GM19239 (cell line): Measurements from ENCODE around the gene ADM.

Experiments
- DNase-seq: peaks from one replicate; pipeline ENCODE4 v3.0.0; 2011; ENCODE audit warnings: low spot score; ENCODE audit not compliant: insufficient read length
- FAIRE-seq: peaks from 2 replicates; lab custom pipeline; 2011; peaks lifted over from hg19 to GRCh38; lab: Jason Lieb, UNC

The ADM gene

GRCh38 chr11:10288881-10289764 lies 15.8 kb upstream of the ADM start:
- DNase-seq, result no peak
- FAIRE-seq, result no peak

- DNase-seq, result no peak
- no peak for FAIRE-seq
These were observed 15.0 kb upstream of the ADM start for GRCh38 chr11:10289765-10290380.

GRCh38 chr11:10291801-10292638 lies 12.9 kb upstream of the ADM start:
- no peak for FAIRE-seq
- no peak for DNase-seq

GRCh38 chr11:10293423-10294289 lies 11.2 kb upstream of the ADM start, which contains the start of gene SBF2:
Gene SBF2, minus strand, starts transcription at chr11:10294219. Its CDS starts 150 bp downstream, at chr11:10294069.
- FAIRE-seq (no peak), DNase-seq (peak; percentile 74)

GRCh38 chr11:10294290-10294953 lies 10.5 kb upstream of the ADM start:
- DNase-seq (no peak), FAIRE-seq (no peak)

- FAIRE-seq, result no peak
These were observed 9.6 kb upstream of the ADM start for GRCh38 chr11:10295064-10295901.

GRCh38 chr11:10298342-10298741 lies 6.5 kb upstream of the ADM start:
- DNase-seq (no peak), FAIRE-seq (peak; percentile 80)

More at GRCh38 chr11:10295064-10295901, 9.6 kb upstream of the ADM start:
- no peak for DNase-seq

- DNase-seq (no peak), FAIRE-seq (no peak)
These were observed 3.1 kb upstream of the ADM start for GRCh38 chr11:10301656-10302358.

GRCh38 chr11:10302359-10302743 lies 2.5 kb upstream of the ADM start:
- no peak for FAIRE-seq
- DNase-seq, result no peak

- DNase-seq (no peak), FAIRE-seq (peak; percentile 81)
These were observed 1.9 kb upstream of the ADM start for GRCh38 chr11:10302744-10303557.

- FAIRE-seq (no peak), DNase-seq (no peak)
These were observed 1.1 kb upstream of the ADM start for GRCh38 chr11:10303558-10304363.

- DNase-seq, result no peak
- no peak for FAIRE-seq
These were observed 540 bp downstream of the ADM start for GRCh38 chr11:10305262-10305963.

- FAIRE-seq (no peak), DNase-seq (no peak)
These were observed 1.4 kb downstream of the ADM start for GRCh38 chr11:10305964-10306918.

GRCh38 chr11:10307022-10307399 lies 2.1 kb downstream of the ADM start:
- FAIRE-seq, result peak; percentile 23
- DNase-seq, result no peak
